22Rv1 (cell line): ENCODE results near the gene TOLLIP.

ENCODE experiments used
- ZFX ChIP-seq: fragments of 450-650 bp; IDR thresholded peaks from 2 replicates; pipeline ENCODE4 v1.6.1; 2017; ENCODE audit warnings: antibody characterized with exemption, borderline replicate concordance
- TF ChIP-seq, protein P1 (sequence below): fragments of 450-650 bp; IDR thresholded peaks from 2 replicates; pipeline ENCODE4 v1.5.1; 2017; ENCODE audit warnings: mild to moderate bottlenecking

DNA sequence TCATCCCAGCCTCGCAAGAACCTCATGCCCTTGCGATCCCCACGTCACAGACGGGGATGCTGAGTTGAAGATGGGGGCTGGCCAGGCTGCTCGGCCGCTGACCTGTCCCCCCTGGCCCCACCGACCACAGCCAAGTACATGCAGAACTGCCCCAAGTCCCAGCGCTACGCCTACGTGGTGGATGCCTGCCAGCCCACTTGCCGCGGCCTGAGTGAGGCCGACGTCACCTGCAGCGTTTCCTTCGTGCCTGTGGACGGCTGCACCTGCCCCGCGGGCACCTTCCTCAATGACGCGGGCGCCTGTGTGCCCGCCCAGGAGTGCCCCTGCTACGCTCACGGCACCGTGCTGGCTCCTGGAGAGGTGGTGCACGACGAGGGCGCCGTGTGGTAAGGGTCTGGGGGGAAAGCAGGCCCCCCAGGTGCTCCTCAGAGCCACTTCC is 76.5 kb downstream of the TOLLIP start:
- TF ChIP-seq, protein P1, sequence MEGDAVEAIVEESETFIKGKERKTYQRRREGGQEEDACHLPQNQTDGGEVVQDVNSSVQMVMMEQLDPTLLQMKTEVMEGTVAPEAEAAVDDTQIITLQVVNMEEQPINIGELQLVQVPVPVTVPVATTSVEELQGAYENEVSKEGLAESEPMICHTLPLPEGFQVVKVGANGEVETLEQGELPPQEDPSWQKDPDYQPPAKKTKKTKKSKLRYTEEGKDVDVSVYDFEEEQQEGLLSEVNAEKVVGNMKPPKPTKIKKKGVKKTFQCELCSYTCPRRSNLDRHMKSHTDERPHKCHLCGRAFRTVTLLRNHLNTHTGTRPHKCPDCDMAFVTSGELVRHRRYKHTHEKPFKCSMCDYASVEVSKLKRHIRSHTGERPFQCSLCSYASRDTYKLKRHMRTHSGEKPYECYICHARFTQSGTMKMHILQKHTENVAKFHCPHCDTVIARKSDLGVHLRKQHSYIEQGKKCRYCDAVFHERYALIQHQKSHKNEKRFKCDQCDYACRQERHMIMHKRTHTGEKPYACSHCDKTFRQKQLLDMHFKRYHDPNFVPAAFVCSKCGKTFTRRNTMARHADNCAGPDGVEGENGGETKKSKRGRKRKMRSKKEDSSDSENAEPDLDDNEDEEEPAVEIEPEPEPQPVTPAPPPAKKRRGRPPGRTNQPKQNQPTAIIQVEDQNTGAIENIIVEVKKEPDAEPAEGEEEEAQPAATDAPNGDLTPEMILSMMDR: no peak
- no peak for TF ChIP-seq ZFX
